SK-N-SH treated with all-trans-retinoic acid at 6 μM for 48 hours (cell line): ENCODE data around the gene MAP2.

Experiments used
- ARNTL ChIP-seq: fragments of 450-650 bp; formaldehyde crosslinking; IDR thresholded peaks from 2 replicates; pipeline ENCODE4 v1.5.0; 2020; ENCODE audit warnings: low read depth, mild to moderate bottlenecking, moderate library complexity, borderline replicate concordance
- GLIS3 ChIP-seq: fragments of 250-450 bp; sonication (Bioruptor Pico); IDR thresholded peaks from 2 replicates; pipeline ENCODE4 v1.5.0; 2020; ENCODE audit warnings: mild to moderate bottlenecking, moderate library complexity
- ISL1 ChIP-seq: fragments of 250-450 bp; sonication (Bioruptor Pico); IDR thresholded peaks from 2 replicates; pipeline ENCODE4 v2.1.2; 2022; ENCODE audit warnings: mild to moderate bottlenecking, moderate library complexity
- OSR1 ChIP-seq: fragments of 250-450 bp; sonication (Bioruptor Pico); IDR thresholded peaks from 2 replicates; pipeline ENCODE4 v1.8.0; 2022; ENCODE audit warnings: moderate library complexity, mild to moderate bottlenecking, inconsistent platforms
- TSHZ2 ChIP-seq: fragments of 250-450 bp; sonication (Bioruptor Pico); IDR thresholded peaks from 2 replicates; pipeline ENCODE4 v1.5.0; 2020; ENCODE audit warnings: mild to moderate bottlenecking, moderate library complexity
- ZNF8 ChIP-seq: fragments of 450-650 bp; formaldehyde crosslinking; IDR thresholded peaks from 2 replicates; pipeline ENCODE4 v1.5.0; 2020; ENCODE audit warnings: mild to moderate bottlenecking, moderate library complexity
- TF ChIP-seq, protein P1 (sequence below): fragments of 250-450 bp; sonication (Bioruptor Pico); IDR thresholded peaks from 2 replicates; pipeline ENCODE4 v1.5.1; 2020; ENCODE audit warnings: low read depth, mild to moderate bottlenecking, moderate library complexity

DNA sequence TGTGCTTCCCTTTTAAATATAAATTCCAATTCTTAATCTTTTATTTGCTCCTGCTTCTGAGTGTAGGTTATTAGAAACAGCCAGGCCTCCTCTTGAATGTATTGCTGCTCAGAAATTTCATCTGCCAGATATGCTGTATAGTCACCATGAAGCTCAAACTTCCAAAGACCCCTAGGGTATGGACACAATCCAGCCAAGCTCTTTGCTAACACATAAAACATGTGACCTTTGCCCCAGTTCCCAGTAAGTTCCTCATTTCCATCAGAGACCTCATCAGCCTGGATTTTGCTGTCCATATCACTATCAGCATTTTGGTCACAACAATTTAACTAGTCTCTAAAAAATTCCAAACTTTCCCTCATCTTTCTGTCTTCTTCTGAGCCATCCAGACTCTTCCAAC is 75.2 kb downstream of the MAP2 start:
- no peak for TF ChIP-seq TSHZ2 (CRISPR knock-in tag)
- TF ChIP-seq ARNTL (CRISPR knock-in tag): no peak
- no peak for TF ChIP-seq ISL1 (CRISPR knock-in tag)
- TF ChIP-seq, protein P1, sequence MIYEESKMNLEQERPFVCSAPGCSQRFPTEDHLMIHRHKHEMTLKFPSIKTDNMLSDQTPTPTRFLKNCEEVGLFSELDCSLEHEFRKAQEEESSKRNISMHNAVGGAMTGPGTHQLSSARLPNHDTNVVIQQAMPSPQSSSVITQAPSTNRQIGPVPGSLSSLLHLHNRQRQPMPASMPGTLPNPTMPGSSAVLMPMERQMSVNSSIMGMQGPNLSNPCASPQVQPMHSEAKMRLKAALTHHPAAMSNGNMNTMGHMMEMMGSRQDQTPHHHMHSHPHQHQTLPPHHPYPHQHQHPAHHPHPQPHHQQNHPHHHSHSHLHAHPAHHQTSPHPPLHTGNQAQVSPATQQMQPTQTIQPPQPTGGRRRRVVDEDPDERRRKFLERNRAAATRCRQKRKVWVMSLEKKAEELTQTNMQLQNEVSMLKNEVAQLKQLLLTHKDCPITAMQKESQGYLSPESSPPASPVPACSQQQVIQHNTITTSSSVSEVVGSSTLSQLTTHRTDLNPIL (CRISPR knock-in tag): no peak
- no peak for TF ChIP-seq ZNF8 (CRISPR knock-in tag)
- TF ChIP-seq GLIS3 (CRISPR knock-in tag): no peak
- TF ChIP-seq OSR1 (CRISPR knock-in tag): no peak
